CD4-positive, alpha-beta T cell treated with Interleukin-17A for 4 hours (primary cell): ENCODE data around the gene GLUD1.
"Not testable (repeated sequence)": the region's sequence is repeated elsewhere in the genome, so short reads cannot be mapped to it uniquely, and the experiment has no call there.

Source experiments
- DNase-seq: peaks from one replicate; pipeline ENCODE4 v3.0.0-alpha.2; 2020; ENCODE audit warnings: mixed read lengths

Gene GLUD1

DNA sequence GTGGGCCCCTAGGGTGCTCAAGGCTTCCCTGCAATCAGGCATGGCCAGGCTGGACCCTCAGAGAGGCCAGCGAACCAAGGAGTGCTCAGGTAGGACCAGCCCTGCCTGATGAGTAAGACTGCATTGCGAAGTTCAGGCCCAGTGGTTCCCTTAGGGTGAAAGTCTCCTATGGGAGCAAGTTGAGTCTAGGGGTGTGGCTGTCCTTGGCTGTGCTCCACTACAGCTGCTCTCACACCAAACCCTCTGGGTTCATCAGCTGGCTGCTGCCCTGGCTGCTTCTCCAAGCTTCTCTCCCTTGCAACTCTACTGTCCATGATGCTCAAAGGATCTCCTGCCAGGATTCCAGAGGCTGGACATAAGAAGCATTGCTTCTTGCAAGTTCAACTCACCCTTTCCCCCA is 55.9 kb downstream of the GLUD1 start:
- DNase-seq: no peak

DNA sequence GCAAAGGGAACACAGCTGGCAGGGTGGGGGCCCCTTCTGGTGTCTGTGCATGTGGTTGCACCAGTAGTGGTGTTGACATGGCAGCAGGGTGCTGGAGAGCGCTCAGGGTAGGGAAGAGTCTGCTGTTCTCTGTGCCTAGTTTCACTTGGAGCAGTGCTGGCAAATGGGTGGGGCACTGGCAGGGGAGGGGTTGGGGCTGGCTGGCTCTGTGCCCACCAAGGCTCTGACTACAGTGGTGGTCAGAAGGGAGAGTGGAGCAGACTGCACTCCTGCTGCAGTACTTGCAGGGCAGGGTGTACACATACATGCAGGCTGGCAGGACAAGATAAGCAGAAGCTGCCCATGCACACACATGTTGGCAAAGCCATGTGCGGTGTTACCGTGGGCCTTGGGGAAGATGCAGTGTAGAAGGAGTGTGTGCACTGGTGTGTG is 56.3 kb downstream of the GLUD1 start:
- no peak for DNase-seq

DNA sequence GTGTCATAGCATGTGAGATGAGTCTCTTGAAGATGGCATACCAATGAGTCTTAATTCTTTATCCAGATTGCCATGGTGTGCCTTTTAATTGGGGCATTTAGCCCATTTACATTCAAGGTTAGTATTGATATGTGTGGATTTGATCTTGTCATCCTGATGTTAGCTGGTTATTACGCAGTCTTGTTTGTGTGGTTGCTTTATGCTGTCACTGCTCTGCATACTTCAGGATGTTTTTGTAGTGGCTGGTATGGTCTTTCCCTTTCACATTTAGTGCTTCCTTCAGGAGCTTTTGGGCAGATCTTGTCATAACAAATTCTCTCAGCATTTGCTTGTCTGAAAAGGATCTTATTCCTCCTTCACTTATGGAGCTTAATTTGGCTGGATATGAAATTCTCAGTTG is 58.0 kb downstream of the GLUD1 start:
- no peak for DNase-seq

DNA sequence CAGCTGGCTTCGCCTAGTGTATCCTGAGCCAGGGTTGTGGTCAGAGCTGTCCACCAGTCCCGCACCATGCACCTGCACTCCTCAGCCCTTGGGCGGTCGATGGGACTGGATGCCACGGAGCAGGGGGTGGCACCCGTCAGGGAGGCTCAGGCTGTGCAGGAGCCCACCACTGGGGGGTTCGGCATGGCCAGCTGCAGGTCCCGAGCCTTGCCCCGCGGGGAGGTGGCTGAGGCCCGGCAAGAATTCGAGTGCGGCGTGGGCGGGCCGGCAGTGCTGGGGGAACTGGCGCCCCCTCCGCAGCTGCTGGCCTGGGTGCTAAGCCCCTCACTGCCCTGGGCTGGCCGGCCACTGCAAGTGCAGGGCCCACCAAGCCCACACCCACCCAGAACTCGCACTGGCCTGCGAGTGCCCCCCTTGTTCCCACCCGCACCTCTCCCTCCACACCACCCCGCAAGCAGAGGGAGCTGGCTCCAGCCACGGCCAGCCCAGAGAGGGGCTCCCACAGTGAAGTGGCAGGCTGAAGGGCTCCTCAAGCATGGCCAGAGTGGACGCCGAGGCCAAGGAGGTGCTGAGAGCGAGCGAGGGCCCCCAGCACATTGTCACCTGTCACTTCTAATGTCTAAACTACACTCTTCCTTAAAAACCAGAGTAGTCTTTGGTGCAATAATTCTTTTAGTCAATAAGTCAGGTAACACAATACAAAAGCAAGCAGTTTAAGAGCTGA is 63.6 kb downstream of the GLUD1 start:
- DNase-seq: no peak

DNA sequence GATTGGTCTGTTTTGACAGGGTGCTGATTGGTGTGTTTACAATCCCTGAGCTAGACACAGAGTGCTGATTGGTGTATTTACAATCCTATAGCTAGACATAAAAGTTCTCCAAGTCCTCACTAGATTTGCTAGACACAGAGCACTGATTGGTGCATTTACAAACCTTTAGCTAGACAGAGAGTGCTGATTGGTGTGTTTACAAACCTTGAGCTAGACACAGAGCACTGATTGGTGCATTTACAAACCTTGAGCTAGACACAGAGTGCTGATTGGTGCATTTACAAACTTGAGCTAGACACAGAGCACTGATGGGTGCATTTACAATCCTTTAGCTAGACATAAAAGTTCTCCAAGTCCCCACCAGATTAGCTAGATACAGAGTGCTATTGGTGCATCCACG is 64.2 kb downstream of the GLUD1 start:
- DNase-seq: not testable (repeated sequence)

DNA sequence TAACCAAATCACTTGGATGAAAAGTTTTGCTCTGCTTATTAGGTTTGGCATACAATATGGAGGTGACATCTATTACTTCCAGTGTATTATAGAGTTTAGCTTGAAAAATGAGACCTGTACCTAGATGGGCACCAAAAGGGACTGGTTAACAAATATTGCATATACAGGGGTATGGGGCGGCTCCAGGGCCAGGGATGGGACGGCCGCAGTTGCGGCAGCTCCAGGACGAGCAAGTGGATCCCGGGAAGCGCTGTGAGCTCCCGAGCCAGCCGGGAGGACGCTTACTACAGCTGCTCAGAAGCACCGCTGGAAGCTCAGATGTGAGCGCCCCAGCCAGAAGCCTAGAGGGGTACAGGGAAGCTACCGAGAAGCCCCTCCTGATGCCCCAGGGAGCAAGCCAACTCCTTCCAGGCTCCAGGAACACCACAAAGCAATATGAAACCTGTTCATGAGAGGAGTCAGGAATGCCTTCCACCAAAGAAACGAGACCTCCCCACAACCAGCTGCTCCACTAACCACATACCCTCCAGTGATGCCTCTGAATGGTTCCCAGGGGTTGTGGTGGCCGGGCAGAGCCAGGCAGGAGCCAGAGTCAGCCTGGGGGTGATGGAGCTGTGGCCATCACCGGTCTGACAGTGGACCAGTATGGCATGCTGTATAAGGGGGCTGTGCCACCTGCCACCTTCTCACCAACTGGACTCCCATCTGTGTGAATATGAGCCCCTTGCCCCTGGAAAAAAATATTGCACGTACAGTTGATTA is 67.7 kb downstream of the GLUD1 start:
- not testable (repeated sequence) for DNase-seq

DNA sequence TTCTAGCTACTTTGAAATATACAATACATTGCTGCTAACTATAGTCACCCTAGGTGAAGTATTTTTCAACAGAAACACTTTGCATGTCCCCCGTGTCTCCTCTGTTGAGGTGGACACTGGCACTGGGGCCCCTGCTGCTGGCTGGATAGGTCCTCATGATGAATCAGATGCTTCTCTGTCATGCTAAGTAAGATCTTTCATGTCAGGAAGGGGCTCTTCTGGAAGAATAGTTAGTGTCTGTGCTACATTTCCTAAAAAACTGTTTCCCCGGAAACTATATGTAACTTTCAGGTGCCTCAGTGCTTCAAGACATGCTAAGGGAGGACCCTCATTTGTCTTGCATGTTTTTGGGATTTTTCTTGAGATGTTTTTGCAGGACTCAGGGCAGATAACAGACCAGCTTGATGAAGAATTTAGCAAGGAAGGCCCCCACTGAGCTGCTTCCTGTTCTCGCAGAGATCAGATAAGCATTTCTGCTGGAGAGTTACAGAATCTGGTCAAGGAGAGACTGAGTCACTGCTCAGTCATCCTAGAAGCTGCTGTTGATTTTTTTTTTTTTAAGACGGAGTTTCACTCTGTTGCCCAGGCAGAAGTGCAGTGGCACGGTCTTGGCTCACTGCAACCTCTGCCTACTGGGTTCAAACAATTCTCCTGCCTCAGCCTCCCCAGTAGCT is 69.2 kb downstream of the GLUD1 start:
- not testable (repeated sequence) for DNase-seq

DNA sequence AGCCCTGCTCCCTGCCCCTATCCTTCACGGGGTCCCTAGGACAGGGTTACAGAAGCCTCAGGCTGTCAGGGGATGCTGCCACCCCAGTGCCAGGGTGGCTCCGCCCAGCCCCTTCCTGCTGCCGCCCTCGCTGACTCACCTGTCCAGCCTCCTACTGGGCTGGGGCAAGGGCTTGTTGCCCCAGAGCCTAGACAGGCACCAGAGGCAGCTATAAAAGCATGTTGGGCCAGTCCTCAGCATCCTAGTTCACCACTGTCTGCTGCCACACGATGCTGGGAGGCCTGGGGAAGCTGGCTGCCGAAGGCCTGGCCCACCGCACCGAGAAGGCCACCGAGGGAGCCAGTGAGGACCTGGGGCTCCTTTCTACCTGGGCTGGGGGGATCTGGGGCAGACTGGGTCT is 74.6 kb downstream of the GLUD1 start, which contains the start of gene FAM25A:
Gene FAM25A, plus strand, starts transcription at position 239 of the 400 bp plus-strand sequence. Its CDS starts 31 bp downstream, at position 270.
- DNase-seq: not testable (repeated sequence)

DNA sequence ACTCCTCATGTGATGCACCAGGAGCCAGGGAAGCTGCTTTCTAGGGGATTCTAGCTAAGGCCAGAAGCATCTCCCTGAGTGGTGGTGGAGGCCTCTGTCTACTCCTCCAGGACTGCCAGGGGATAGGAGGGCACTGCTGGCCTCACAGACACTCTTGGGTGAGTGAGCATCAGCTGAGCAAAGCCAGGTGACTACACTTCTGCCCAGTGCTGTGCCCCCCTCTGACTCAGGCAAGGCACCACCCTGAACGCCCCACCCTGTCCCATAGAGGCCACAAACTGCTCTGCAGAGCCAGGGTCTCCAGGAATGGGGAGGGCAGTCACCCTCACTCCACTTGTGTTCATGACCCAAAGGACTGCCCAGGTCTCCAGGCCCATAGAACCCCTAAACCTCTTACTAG is 75.1 kb downstream of the GLUD1 start:
- not testable (repeated sequence) for DNase-seq

DNA sequence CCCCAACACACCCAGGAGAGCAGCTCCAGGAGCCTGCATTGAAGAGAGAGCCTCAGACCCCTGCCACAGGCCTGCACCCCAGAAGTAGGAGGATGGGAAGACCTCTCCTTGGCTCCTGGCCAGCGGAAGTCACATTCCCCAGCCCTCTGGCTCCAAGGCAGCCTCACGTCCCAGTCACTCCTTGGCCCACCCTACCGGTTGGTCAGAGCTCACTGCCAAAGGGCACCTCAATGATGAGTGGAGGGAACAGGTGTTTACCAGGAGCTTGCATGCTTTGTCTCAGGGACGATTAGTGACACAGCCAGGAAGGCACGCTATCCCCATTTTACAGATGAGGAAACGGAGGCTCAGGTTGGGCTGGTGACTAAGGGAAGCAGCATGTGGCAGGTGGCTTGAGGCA is 75.6 kb downstream of the GLUD1 start:
- DNase-seq: not testable (repeated sequence)

DNA sequence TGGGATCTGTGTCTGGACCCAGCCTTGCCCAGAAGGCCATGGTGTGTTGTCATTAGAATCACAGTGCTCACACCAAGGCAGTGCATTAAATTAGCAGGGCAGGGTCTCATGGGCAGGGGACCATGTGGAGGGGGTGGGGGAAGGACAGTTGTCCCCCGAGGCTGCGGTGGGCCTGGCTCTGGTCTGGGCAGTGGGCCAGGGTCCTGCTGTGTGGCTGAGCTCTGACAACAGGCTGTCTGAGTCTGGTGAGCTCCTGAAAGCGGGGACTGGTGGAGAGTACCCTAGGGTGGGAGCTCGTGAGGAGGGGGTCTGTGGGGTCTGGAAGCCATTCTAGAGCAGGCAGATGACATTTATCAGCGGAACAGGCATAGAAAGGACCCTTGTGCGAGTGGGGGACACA is 76.5 kb downstream of the GLUD1 start:
- DNase-seq: not testable (repeated sequence)

DNA sequence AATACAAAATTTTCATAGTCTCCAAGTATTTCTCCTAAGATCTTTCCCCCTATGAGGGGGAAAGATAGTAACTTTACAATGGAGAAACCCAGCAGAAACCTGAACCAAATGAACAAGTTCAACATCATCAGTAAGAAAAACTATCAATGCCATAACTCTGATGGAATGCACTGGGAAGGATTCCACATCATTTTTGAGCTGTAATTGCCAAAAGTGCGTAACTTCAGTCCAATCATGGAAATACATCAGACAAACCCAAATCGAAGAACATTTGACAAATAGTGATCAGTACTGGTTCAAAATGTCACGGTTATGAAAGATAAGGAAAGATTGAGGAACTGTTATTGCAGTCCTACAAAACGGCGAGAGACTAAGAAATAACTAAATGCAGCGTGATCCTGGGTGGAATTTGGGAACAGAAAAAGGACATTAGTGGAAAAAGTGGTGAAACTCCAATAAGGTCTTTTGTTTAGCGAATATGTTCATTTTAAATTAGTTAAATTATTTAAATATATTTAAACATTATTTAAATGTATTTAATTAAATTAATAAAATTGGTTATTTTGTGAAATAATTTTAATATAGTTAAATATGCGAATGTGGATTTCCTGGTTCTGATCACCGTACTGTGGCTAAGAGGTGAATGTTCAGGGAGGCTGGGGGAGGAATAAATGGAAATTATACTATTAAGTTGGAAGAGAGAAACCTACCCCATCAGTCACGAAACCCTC is 79.5 kb downstream of the GLUD1 start:
- DNase-seq: not testable (repeated sequence)

DNA sequence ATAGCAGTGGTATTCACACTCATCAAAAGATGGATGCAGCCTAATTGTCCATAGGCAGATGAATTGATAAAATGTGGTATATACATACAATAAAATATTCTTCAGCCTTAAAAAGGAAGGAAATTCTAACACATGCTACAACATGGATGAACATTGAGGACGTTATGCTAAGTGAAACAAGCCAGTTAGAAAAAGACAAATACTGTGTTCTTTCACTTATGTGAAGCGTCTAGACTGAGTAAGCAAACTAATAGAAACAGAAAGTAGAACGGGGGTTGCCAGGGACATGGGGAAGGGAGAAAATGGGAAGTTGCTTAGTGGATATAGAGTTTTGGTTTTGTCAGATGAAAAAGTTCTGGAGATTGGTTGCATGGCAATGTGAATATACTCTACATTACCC is 81.1 kb downstream of the GLUD1 start:
- DNase-seq: not testable (repeated sequence)

DNA sequence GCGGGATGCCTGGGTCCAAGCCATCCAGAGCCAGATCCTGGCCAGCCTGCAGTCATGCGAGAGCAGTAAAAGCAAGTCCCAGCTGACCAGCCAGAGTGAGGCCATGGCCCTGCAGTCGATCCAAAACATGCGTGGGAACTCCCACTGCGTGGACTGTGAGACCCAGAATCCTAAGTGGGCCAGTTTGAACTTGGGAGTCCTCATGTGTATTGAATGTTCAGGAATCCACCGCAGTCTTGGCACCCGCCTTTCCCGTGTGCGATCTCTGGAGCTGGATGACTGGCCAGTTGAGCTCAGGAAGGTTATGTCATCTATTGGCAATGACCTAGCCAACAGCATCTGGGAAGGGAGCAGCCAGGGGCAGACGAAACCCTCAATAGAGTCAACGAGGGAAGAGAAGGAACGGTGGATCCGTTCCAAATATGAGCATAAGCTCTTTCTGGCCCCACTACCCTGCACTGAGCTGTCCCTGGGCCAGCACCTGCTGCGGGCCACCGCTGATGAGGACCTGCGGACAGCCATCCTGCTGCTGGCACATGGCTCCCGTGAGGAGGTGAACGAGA is 85.4 kb downstream of the GLUD1 start:
- not testable (repeated sequence) for DNase-seq

DNA sequence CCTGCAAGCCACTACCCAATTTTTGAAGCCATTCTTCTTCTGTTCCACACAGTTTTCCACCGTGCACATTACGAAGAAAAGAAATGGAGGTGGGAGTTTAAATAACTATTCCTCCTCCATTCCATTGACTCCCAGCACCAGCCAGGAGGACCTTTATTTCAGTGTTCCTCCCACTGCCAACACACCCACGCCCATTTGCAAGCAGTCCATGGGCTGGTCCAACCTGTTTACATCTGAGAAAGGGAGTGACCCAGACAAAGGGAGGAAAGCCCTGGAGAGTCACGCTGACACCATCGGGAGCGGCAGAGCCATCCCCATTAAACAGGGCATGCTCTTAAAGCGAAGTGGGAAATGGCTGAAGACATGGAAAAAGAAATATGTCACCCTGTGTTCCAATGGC is 86.3 kb downstream of the GLUD1 start:
- DNase-seq: not testable (repeated sequence)

DNA sequence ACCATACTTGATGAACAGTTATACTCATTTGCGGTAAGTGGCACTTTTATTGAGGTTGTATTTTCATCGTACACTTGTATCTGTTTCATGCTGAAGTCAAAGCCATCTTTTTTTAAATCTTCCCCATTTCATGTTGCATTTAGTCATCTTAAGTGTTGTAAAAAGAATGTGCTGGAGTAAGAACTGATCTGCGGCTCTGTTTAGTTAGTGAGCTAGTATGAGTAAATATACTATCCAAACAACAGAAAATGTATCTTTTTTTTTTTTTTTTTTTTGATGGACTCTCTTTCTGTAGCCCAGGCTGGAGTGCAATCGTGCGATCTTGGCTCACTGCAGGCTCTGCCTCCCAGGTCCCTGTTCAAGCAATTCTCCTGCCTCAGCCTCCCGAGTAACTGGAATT is 87.0 kb downstream of the GLUD1 start:
- DNase-seq: not testable (repeated sequence)

DNA sequence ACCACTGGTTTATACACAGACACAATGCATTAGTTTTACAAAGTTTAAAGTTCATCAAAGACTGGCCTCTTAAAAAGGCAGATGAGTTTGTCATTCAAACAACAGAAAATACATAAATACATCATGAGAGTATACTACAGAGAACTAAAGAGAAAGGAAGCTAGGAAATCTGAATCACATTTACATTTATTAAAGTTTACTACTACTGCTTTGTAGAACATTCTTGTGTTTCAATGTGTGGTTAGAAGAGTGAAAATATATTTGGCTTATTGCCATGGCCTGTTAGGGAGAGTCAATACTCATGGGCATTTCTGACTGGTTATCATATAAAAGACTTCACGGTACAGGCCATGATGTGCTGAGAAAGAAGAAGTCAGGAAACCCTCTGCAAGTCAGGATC is 87.5 kb downstream of the GLUD1 start:
- not testable (repeated sequence) for DNase-seq

DNA sequence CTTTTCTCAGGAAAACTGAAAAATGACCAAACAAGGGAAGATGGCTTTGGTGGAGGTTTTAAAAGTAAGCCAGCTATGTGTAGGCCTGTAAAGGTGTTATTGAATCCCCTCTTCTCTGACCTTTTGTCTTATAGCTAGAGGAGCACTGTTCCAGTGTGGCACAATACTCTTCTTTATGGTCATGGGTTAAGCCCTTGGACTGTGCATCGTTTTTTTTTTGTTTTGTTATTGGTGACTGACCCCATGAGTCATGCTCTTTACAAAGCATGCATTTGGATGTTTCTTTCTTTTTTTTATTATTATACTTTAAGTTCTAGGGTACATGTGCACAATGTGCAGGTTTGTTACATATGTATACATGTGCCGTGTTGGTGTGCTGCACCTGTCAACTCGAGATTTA is 94.2 kb downstream of the GLUD1 start:
- no peak for DNase-seq
